Ishikawa (cell line): ENCODE data around the gene PCDH1.

ENCODE experiments used
- RAD21 ChIP-seq: IDR thresholded peaks from 2 replicates; pipeline ENCODE4 v1.6.1; 2012; ENCODE audit warnings: low read depth
- TF ChIP-seq, protein P1 (sequence below): IDR thresholded peaks from 2 replicates; pipeline ENCODE4 v1.6.1; 2012

GRCh38 chr5:141807732-141808131, 70.5 kb downstream of the PCDH1 start:
- TF ChIP-seq, protein P1, sequence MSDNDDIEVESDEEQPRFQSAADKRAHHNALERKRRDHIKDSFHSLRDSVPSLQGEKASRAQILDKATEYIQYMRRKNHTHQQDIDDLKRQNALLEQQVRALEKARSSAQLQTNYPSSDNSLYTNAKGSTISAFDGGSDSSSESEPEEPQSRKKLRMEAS = no peak
- TF ChIP-seq RAD21 = no peak
